ENCODE results near the gene ANKRD9. TPM values are rescaled to one million over a fixed set of nuclear protein-coding genes. Genes with fewer than 3 reads are reported as not detected.

ANKRD9 gene
- total and polyA plus RNA-seq, 10 of the 15 experiments (the other 5 are each of a cell fraction or from before 2014, with no cell fraction given) = 0.03 to 3.6 (median 0.49) TPM

DNA sequence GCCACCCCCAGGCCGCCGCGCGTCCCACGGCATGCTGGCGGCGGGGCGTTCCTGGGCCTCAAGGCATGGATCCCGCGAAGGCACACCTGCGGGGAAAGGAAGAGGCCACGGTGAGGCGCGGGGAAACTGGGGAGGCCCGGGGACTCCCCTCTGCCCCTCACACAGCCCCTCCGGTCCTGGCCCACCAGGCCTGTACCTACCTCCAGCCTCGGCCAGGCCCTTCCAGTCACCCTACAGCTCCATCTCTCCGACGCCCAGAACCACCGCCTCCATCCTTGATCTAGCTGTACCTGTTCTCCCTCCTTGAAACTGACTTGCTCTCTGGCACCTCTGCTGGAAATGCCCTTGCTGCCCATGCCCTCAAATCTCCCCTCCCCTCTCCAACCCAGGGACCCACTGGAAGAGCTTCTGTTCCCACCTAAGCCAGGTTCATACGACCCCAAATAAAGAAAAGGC is 1.7 kb downstream of the ANKRD9 start (continued):
- TF ChIP-seq, protein P1, sequence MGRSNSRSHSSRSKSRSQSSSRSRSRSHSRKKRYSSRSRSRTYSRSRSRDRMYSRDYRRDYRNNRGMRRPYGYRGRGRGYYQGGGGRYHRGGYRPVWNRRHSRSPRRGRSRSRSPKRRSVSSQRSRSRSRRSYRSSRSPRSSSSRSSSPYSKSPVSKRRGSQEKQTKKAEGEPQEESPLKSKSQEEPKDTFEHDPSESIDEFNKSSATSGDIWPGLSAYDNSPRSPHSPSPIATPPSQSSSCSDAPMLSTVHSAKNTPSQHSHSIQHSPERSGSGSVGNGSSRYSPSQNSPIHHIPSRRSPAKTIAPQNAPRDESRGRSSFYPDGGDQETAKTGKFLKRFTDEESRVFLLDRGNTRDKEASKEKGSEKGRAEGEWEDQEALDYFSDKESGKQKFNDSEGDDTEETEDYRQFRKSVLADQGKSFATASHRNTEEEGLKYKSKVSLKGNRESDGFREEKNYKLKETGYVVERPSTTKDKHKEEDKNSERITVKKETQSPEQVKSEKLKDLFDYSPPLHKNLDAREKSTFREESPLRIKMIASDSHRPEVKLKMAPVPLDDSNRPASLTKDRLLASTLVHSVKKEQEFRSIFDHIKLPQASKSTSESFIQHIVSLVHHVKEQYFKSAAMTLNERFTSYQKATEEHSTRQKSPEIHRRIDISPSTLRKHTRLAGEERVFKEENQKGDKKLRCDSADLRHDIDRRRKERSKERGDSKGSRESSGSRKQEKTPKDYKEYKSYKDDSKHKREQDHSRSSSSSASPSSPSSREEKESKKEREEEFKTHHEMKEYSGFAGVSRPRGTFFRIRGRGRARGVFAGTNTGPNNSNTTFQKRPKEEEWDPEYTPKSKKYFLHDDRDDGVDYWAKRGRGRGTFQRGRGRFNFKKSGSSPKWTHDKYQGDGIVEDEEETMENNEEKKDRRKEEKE (IDR thresholded peaks at IDR 0.05) = no peak
- TF ChIP-seq TBL1XR1 (IDR thresholded peaks at IDR 0.05; ENCODE audit: low read depth, low read length) (no peak), POLR2AphosphoS2 (IDR thresholded peaks at IDR 0.05; ENCODE audit: low read depth, low read length) (no peak), KAT2A (conservative IDR thresholded peaks at IDR 0.05; ENCODE audit: control insufficient read depth, low read depth, low read length) (no peak), YBX1 (IDR thresholded peaks at IDR 0.05) (no peak), MEF2A (IDR thresholded peaks at IDR 0.05; ENCODE audit: insufficient read depth, low read depth, low read length) (no peak), CEBPB (IDR thresholded peaks at IDR 0.05; ENCODE audit: borderline replicate concordance in 1 of 2, low read depth in 2 of 2, low read length in 2 of 2) (no peak), ZNF274 (IDR thresholded peaks at IDR 0.05; ENCODE audit: insufficient read depth, insufficient read length) (no peak)

DNA sequence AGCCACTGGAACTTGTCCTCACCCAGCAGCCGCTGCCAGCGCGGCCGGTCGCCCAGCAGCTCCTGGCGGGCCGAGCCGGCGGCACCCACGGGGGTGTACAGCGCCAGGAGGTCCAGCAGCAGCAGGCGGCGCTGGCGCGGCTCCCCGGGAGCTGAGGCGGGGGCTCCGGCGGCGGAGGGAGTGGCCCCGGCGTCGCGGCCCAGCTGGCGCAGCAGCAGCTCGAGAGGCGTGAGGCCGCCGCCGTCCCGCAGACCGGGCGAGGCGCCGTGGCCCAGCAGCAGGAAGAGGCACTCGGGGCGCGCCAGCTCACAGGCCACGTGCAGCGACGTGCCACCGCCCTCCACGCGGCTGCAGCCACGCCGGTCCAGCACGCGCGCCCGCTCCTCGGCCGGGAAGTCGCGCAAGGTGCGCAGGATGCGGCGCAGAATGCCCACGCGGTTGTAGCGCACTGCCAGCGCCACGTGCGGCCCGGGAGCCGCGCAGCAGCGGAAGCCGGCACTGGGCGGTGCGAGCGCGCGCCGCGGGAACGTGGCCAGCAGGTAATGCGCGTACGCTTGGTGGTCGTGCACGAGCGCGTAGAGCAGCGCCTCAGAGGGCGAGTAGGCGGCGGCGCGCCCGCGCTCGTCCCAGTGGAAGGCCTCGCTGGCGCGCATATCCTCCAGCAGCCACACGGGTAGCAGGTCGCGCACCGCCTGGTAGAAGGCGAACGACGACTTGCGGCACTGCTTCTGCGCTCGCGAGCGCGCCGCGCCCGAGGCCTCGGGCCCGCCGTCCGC is 2.3 kb downstream of the ANKRD9 start:
- intact Hi-C loops (cut with micrococcal nuclease; ENCODE audit: unreplicated experiment) (no loop called here), in situ Hi-C loops (cut with MboI) (no loop called here)
- H3K4me2 ChIP-seq (ENCODE audit: control insufficient read depth, insufficient read depth) = no peak overlapping the region
- RAD21 ChIA-PET (ENCODE audit: unreplicated experiment) = no interaction called here
- ATAC-seq (no peak), DNase-seq (ENCODE audit: low read depth, low spot score) (no peak), FAIRE-seq (no peak)
- no peaks in the 10 kb centered on the region for H3K9me3 ChIP-seq (replicated peaks; ENCODE audit: control insufficient read depth, insufficient read depth, low read length)
- CTCF ChIA-PET = interaction anchor here (1.0 kb wide), 1 partner anchor 71 kb away, joined by 3 read pairs; no protein-coding TSS in a partner anchor
- no peaks in the 10 kb centered on the region for H3K79me2 ChIP-seq (ENCODE audit: control insufficient read depth, insufficient read depth, low read length)
- BruUV-seq (replicated peaks) = no TSS peak
- POLR2A ChIA-PET = no interaction called here
- no peaks in the 10 kb centered on the region for H3K27me3 ChIP-seq (replicated peaks in 1 of 2; ENCODE audit: control insufficient read depth in 2 of 2, insufficient read depth in 2 of 2, low read length in 1 of 2)
- 97% methylated on average over 80 of the region's 115 CpGs for WGBS (ENCODE audit: insufficient coverage, insufficient replicate concordance, low lambda C conversion rate, missing lambda C conversion rate)
- peaks cover 9% of the 10 kb centered on the region for H3K4me1 ChIP-seq (ENCODE audit: control insufficient read depth, insufficient read depth, low read length)
- no peak overlapping the region for H3K9ac ChIP-seq (ENCODE audit: control insufficient read depth, insufficient read depth, low read length)
- SMC1A ChIA-PET (ENCODE audit: uncharacterized antibody, unreplicated experiment) = no interaction called here
- H4K20me1 ChIP-seq (ENCODE audit: control insufficient read depth, insufficient read depth) = no peaks in the 10 kb centered on the region
- no peaks in the 10 kb centered on the region for H3K36me3 ChIP-seq (ENCODE audit: control insufficient read depth in 2 of 2, insufficient read depth in 2 of 2, low read length in 1 of 2)
- H3K27ac ChIP-seq (ENCODE audit: control insufficient read depth, insufficient read depth) = no peak overlapping the region
- H3K4me3 ChIP-seq = no peak overlapping the region
- no peak overlapping the region for H2AFZ ChIP-seq (ENCODE audit: control insufficient read depth, low read depth, low read length)
- no peak for TF ChIP-seq CHD2 (IDR thresholded peaks at IDR 0.05; ENCODE audit: borderline replicate concordance, low read depth, low read length)
- no peak for TF ChIP-seq WRNIP1 (IDR thresholded peaks at IDR 0.05; ENCODE audit: borderline replicate concordance, low read depth, low read length)
- TF ChIP-seq IKZF1 (conservative IDR thresholded peaks at IDR 0.05) = no peak
- TF ChIP-seq, protein P2, sequence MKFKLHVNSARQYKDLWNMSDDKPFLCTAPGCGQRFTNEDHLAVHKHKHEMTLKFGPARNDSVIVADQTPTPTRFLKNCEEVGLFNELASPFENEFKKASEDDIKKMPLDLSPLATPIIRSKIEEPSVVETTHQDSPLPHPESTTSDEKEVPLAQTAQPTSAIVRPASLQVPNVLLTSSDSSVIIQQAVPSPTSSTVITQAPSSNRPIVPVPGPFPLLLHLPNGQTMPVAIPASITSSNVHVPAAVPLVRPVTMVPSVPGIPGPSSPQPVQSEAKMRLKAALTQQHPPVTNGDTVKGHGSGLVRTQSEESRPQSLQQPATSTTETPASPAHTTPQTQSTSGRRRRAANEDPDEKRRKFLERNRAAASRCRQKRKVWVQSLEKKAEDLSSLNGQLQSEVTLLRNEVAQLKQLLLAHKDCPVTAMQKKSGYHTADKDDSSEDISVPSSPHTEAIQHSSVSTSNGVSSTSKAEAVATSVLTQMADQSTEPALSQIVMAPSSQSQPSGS (IDR thresholded peaks at IDR 0.05; ENCODE audit: low read length) = no peak
- TF ChIP-seq ZNF384 (IDR thresholded peaks at IDR 0.05; ENCODE audit: borderline replicate concordance, low read depth, low read length) = no peak
- TF ChIP-seq NFXL1 (IDR thresholded peaks at IDR 0.05; ENCODE audit: borderline replicate concordance) = no peak
- no peak for TF ChIP-seq SIX5 (IDR thresholded peaks at IDR 0.05; ENCODE audit: low read depth, low read length, severe bottlenecking)
- no peak for TF ChIP-seq BACH1 (IDR thresholded peaks at IDR 0.05; ENCODE audit: borderline replicate concordance)
- TF ChIP-seq RFX5 (IDR thresholded peaks at IDR 0.05; ENCODE audit: low read depth, low read length) = no peak

Data from GM12878 (cell line).